ENCODE measurements around the gene MPP7.

MPP7 gene

GRCh38 chr10:28281726-28282315, 21.0 kb downstream of the MPP7 start:
- DNase-seq (ENCODE audit: low read depth, low spot score), result no peak
- TF ChIP-seq CTCF (IDR thresholded peaks at IDR 0.05; ENCODE audit: low read depth, low read length), result no peak
- in situ Hi-C loops (cut with HindIII; ENCODE audit: low sequenced_read_pairs), result no loop called here
- no peak overlapping the region for H3K4me3 ChIP-seq (ENCODE audit: low read depth, low read length)

- no peak overlapping the region for H3K4me3 ChIP-seq (ENCODE audit: low read depth, low read length)
- peak; percentile 68 for DNase-seq (ENCODE audit: low read depth, low spot score)
- no peak for TF ChIP-seq CTCF (IDR thresholded peaks at IDR 0.05; ENCODE audit: low read depth, low read length)
- in situ Hi-C loops (cut with HindIII; ENCODE audit: low sequenced_read_pairs), result no loop called here
Observed at GRCh38 chr10:28280652-28281051, 22.2 kb downstream of the MPP7 start.

GRCh38 chr10:28279878-28280277, 23.0 kb downstream of the MPP7 start:
- H3K4me3 ChIP-seq (ENCODE audit: low read depth, low read length), result no peak overlapping the region
- TF ChIP-seq CTCF (IDR thresholded peaks at IDR 0.05; ENCODE audit: low read depth, low read length), result no peak
- in situ Hi-C loops (cut with HindIII; ENCODE audit: low sequenced_read_pairs), result no loop called here
- DNase-seq (ENCODE audit: low read depth, low spot score), result no peak

- in situ Hi-C loops (cut with HindIII; ENCODE audit: low sequenced_read_pairs), result no loop called here
- H3K4me3 ChIP-seq (ENCODE audit: low read depth, low read length), result no peak overlapping the region
- DNase-seq (ENCODE audit: low read depth, low spot score), result no peak
- no peak for TF ChIP-seq CTCF (IDR thresholded peaks at IDR 0.05; ENCODE audit: low read depth, low read length)
Observed at GRCh38 chr10:28278842-28279241, 24.0 kb downstream of the MPP7 start.

- no peak overlapping the region for H3K4me3 ChIP-seq (ENCODE audit: low read depth, low read length)
- in situ Hi-C loops (cut with HindIII; ENCODE audit: low sequenced_read_pairs), result no loop called here
- no peak for TF ChIP-seq CTCF (IDR thresholded peaks at IDR 0.05; ENCODE audit: low read depth, low read length)
- no peak for DNase-seq (ENCODE audit: low read depth, low spot score)
Observed at GRCh38 chr10:28276384-28276783, 26.5 kb downstream of the MPP7 start.

- no peak for TF ChIP-seq CTCF (IDR thresholded peaks at IDR 0.05; ENCODE audit: low read depth, low read length)
- DNase-seq (ENCODE audit: low read depth, low spot score), result no peak
- no peak overlapping the region for H3K4me3 ChIP-seq (ENCODE audit: low read depth, low read length)
- in situ Hi-C loops (cut with HindIII; ENCODE audit: low sequenced_read_pairs), result no loop called here
Observed at GRCh38 chr10:28274475-28274874, 28.4 kb downstream of the MPP7 start.

- DNase-seq (ENCODE audit: low read depth, low spot score), result no peak
- TF ChIP-seq CTCF (IDR thresholded peaks at IDR 0.05; ENCODE audit: low read depth, low read length), result no peak
- in situ Hi-C loops (cut with HindIII; ENCODE audit: low sequenced_read_pairs), result no loop called here
- no peak overlapping the region for H3K4me3 ChIP-seq (ENCODE audit: low read depth, low read length)
Observed at GRCh38 chr10:28273343-28273742, 29.5 kb downstream of the MPP7 start.

All from astrocyte of the spinal cord (primary cell).